Measurements from ENCODE around the gene WDR38. TPM values are rescaled to one million over a fixed set of nuclear protein-coding genes. Genes with fewer than 3 reads are reported as not detected.
A peak's percentile ranks its signal among the peaks of the same experiment; 100 is the strongest.

The WDR38 gene
- total RNA-seq, 1 experiment from 2014 or later = not detected

GRCh38 chr9:124855566-124855943 is 2.3 kb downstream of the WDR38 start:
- in situ Hi-C loops (cut with HindIII; ENCODE audit: low sequenced_read_pairs) = no loop called here

GRCh38 chr9:124855944-124856765 is 2.9 kb downstream of the WDR38 start:
- peak; percentile 53 for DNase-seq (ENCODE audit: low spot score)
- in situ Hi-C loops (cut with HindIII; ENCODE audit: low sequenced_read_pairs) = no loop called here

More at GRCh38 chr9:124855566-124855943, 2.3 kb downstream of the WDR38 start:
- DNase-seq (ENCODE audit: low spot score) = no peak

GRCh38 chr9:124857533-124858162 is 4.4 kb downstream of the WDR38 start:
- no peak for DNase-seq (ENCODE audit: low spot score)
- in situ Hi-C loops (cut with HindIII; ENCODE audit: low sequenced_read_pairs) = no loop called here

GRCh38 chr9:124858330-124859046 is 5.2 kb downstream of the WDR38 start:
- in situ Hi-C loops (cut with HindIII; ENCODE audit: low sequenced_read_pairs) = no loop called here
- no peak for DNase-seq (ENCODE audit: low spot score)

GRCh38 chr9:124859803-124860581 is 6.7 kb downstream of the WDR38 start:
- no peak for DNase-seq (ENCODE audit: low spot score)
- in situ Hi-C loops (cut with HindIII; ENCODE audit: low sequenced_read_pairs) = no loop called here

- in situ Hi-C loops (cut with HindIII; ENCODE audit: low sequenced_read_pairs) = no loop called here
Measured at GRCh38 chr9:124860582-124861341, 7.5 kb downstream of the WDR38 start.

GRCh38 chr9:124861342-124862229 is 8.3 kb downstream of the WDR38 start, which contains the start of the genes ARPC5L and RPL35:
ARPC5L (plus strand) TSS chr9:124862130; CDS start chr9:124869291, 7,161 bp downstream.
RPL35 (minus strand) TSS chr9:124861957; CDS start chr9:124861912, 45 bp downstream.
- in situ Hi-C loops (cut with HindIII; ENCODE audit: low sequenced_read_pairs) = no loop called here
- peak; percentile 96 for DNase-seq (ENCODE audit: low spot score)

More at GRCh38 chr9:124860582-124861341, 7.5 kb downstream of the WDR38 start:
- DNase-seq (ENCODE audit: low spot score) = no peak

GRCh38 chr9:124863371-124863871 is 10.2 kb downstream of the WDR38 start:
- in situ Hi-C loops (cut with HindIII; ENCODE audit: low sequenced_read_pairs) = no loop called here
- no peak for DNase-seq (ENCODE audit: low spot score)

- in situ Hi-C loops (cut with HindIII; ENCODE audit: low sequenced_read_pairs) = no loop called here
- peak; percentile 87 for DNase-seq (ENCODE audit: low spot score)
Measured at GRCh38 chr9:124868511-124869465, 15.5 kb downstream of the WDR38 start.

GRCh38 chr9:124869466-124869985 is 16.3 kb downstream of the WDR38 start:
- in situ Hi-C loops (cut with HindIII; ENCODE audit: low sequenced_read_pairs) = no loop called here
- DNase-seq (ENCODE audit: low spot score) = no peak

GRCh38 chr9:124869986-124870560 is 16.8 kb downstream of the WDR38 start:
- no peak for DNase-seq (ENCODE audit: low spot score)
- in situ Hi-C loops (cut with HindIII; ENCODE audit: low sequenced_read_pairs) = no loop called here

- in situ Hi-C loops (cut with HindIII; ENCODE audit: low sequenced_read_pairs) = no loop called here
- DNase-seq (ENCODE audit: low spot score) = no peak
Measured at GRCh38 chr9:124870723-124871122, 17.5 kb downstream of the WDR38 start.

- in situ Hi-C loops (cut with HindIII; ENCODE audit: low sequenced_read_pairs) = no loop called here
- DNase-seq (ENCODE audit: low spot score) = no peak
Measured at GRCh38 chr9:124871156-124871561, 17.9 kb downstream of the WDR38 start.

- peak; percentile 69 for DNase-seq (ENCODE audit: low spot score)
- in situ Hi-C loops (cut with HindIII; ENCODE audit: low sequenced_read_pairs) = no loop called here
Measured at GRCh38 chr9:124873664-124874063, 20.4 kb downstream of the WDR38 start.

- in situ Hi-C loops (cut with HindIII; ENCODE audit: low sequenced_read_pairs) = loop anchor here (25.0 kb wide), 1 partner anchor 113 kb away; the partner anchor contains the start of gene NR6A1
- no peak for DNase-seq (ENCODE audit: low spot score)
Measured at GRCh38 chr9:124875501-124875900, 22.2 kb downstream of the WDR38 start.

Data from G401 (cell line).